Endodermal cell (in vitro differentiated cells): ENCODE data around the gene ADORA1. TPM values are rescaled to one million over a fixed set of nuclear protein-coding genes. Genes with fewer than 3 reads are reported as not detected.
A peak's percentile ranks its signal among the peaks of the same experiment; 100 is the strongest.

Source experiments
- DNase-seq: peaks from one replicate; pipeline ENCODE4 v3.0.0-alpha.2; 2017
- H3K27ac ChIP-seq: 2 replicates; pipeline ENCODE4 v1.5.1; 2013; ENCODE audit warnings: mild to moderate bottlenecking, low read depth, low read length, moderate library complexity
- H3K27me3 ChIP-seq: 2 replicates; pipeline ENCODE4 v1.6.1; 2013; ENCODE audit warnings: mild to moderate bottlenecking, low read length, moderate library complexity; ENCODE audit not compliant: insufficient read depth, control insufficient read depth, poor library complexity, severe bottlenecking
- H3K36me3 ChIP-seq: 2 replicates; pipeline ENCODE4 v1.7.0; 2013; ENCODE audit warnings: mild to moderate bottlenecking, low read length, moderate library complexity; ENCODE audit not compliant: control insufficient read depth, insufficient read depth
- H3K4me1 ChIP-seq: one replicate; pipeline ENCODE4 v1.7.0; 2013; ENCODE audit warnings: low read length; ENCODE audit not compliant: control insufficient read depth, insufficient read depth
- H3K4me3 ChIP-seq: 2 replicates; pipeline ENCODE4 v1.5.1; 2013; ENCODE audit warnings: mild to moderate bottlenecking, low read length, moderate library complexity
- H3K9ac ChIP-seq: 2 replicates; pipeline ENCODE4 v1.6.1; 2013; ENCODE audit warnings: mild to moderate bottlenecking, low read length, moderate library complexity; ENCODE audit not compliant: poor library complexity, severe bottlenecking; ENCODE audit errors: extremely low read depth
- H3K9me3 ChIP-seq: 2 replicates; pipeline ENCODE4 v1.6.1; 2013; ENCODE audit warnings: mild to moderate bottlenecking, low read length, moderate library complexity; ENCODE audit not compliant: control insufficient read depth
- H3K27ac Mint-ChIP-seq: 2 replicates; pipeline ENCODE4 v1.8.0; 2020; ENCODE audit warnings: mixed read lengths
- H3K27me3 Mint-ChIP-seq: 2 replicates; pipeline ENCODE4 v1.8.0; 2021; ENCODE audit warnings: mild to moderate bottlenecking, mixed read lengths; ENCODE audit not compliant: insufficient read depth
- H3K36me3 Mint-ChIP-seq: 2 replicates; pipeline ENCODE4 v1.8.0; 2020; ENCODE audit warnings: low read depth, mixed read lengths
- H3K4me1 Mint-ChIP-seq: 2 replicates; pipeline ENCODE4 v1.8.0; 2020; ENCODE audit warnings: mixed read lengths
- H3K4me3 Mint-ChIP-seq: 2 replicates; pipeline ENCODE4 v1.8.0; 2020; ENCODE audit warnings: mild to moderate bottlenecking, moderate library complexity, mixed read lengths
- H3K9me3 Mint-ChIP-seq: 2 replicates; pipeline ENCODE4 v1.8.0; 2020; ENCODE audit warnings: mild to moderate bottlenecking, mixed read lengths
- WGBS, 2 experiments: methylation state at CpG; one replicate each; pipeline versions ENCODE4 v1.1.5 to v1.1.7; 2013; ENCODE audit warnings: missing lambda C conversion rate in 2 of 2, mixed read lengths in 1 of 2; ENCODE audit not compliant: insufficient coverage in 1 of 2, insufficient read length in 1 of 2; 5-methylcytosine and 5-hydroxymethylcytosine counted together
- total RNA-seq, 2 donors: library from RNA; stranded (reverse); fragmentation: NEBNext Ultra II Directional in 1 of 2; extraction: Animal tissue kit (Norgen Biotek cat#: 25700) in 1 of 2; gene quantifications; 2 replicates in 1 of 2; 3 replicates in 1 of 2; pipeline ENCODE4 v1.2.1, GENCODE V29; 2021
- TF ChIP-seq, protein P1 (sequence below): fragments of 200-600 bp; sonication (generic); conservative IDR thresholded peaks from 2 replicates; pipeline ENCODE4 v1.5.0; 2021; ENCODE audit warnings: antibody characterized with exemption, mild to moderate bottlenecking

Gene ADORA1
- total RNA-seq, 2 donors from 2014 or later, result 2.0 to 2.1 TPM

DNA sequence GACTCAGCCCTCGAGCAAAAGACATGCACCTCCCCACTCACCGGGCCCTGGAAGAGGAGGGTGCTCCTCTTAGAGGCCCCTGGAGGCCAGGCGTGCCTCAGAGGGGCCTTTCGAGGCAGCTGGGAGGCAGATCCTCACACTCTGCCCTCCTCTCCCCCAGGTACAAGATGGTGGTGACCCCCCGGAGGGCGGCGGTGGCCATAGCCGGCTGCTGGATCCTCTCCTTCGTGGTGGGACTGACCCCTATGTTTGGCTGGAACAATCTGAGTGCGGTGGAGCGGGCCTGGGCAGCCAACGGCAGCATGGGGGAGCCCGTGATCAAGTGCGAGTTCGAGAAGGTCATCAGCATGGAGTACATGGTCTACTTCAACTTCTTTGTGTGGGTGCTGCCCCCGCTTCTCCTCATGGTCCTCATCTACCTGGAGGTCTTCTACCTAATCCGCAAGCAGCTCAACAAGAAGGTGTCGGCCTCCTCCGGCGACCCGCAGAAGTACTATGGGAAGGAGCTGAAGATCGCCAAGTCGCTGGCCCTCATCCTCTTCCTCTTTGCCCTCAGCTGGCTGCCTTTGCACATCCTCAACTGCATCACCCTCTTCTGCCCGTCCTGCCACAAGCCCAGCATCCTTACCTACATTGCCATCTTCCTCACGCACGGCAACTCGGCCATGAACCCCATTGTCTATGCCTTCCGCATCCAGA lies 37.7 kb downstream of the ADORA1 start:
- DNase-seq, result no peak
- 94 to 95% methylated on average over 27 to 28 of the region's 28 CpGs for WGBS, 2 experiments
- Mint-ChIP-seq H3K27ac (no peak overlapping the region), H3K9me3 (no peaks in the 10 kb centered on the region), H3K27me3 (peaks cover 8% of the 10 kb centered on the region), H3K4me3 (no peak overlapping the region), H3K36me3 (peaks cover 5% of the 10 kb centered on the region), H3K4me1 (peaks cover 2% of the 10 kb centered on the region)
- Histone ChIP-seq H3K27me3 (no peaks in the 10 kb centered on the region), H3K27ac (no peak overlapping the region), H3K9me3 (no peaks in the 10 kb centered on the region), H3K4me3 (no peak overlapping the region), H3K36me3 (no peaks in the 10 kb centered on the region), H3K9ac (no peak overlapping the region), H3K4me1 (no peaks in the 10 kb centered on the region)
- TF ChIP-seq, protein P1, sequence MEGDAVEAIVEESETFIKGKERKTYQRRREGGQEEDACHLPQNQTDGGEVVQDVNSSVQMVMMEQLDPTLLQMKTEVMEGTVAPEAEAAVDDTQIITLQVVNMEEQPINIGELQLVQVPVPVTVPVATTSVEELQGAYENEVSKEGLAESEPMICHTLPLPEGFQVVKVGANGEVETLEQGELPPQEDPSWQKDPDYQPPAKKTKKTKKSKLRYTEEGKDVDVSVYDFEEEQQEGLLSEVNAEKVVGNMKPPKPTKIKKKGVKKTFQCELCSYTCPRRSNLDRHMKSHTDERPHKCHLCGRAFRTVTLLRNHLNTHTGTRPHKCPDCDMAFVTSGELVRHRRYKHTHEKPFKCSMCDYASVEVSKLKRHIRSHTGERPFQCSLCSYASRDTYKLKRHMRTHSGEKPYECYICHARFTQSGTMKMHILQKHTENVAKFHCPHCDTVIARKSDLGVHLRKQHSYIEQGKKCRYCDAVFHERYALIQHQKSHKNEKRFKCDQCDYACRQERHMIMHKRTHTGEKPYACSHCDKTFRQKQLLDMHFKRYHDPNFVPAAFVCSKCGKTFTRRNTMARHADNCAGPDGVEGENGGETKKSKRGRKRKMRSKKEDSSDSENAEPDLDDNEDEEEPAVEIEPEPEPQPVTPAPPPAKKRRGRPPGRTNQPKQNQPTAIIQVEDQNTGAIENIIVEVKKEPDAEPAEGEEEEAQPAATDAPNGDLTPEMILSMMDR, result no peak

DNA sequence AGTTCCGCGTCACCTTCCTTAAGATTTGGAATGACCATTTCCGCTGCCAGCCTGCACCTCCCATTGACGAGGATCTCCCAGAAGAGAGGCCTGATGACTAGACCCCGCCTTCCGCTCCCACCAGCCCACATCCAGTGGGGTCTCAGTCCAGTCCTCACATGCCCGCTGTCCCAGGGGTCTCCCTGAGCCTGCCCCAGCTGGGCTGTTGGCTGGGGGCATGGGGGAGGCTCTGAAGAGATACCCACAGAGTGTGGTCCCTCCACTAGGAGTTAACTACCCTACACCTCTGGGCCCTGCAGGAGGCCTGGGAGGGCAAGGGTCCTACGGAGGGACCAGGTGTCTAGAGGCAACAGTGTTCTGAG lies 38.3 kb downstream of the ADORA1 start:
- Mint-ChIP-seq H3K9me3 (no peaks in the 10 kb centered on the region), H3K4me1 (peaks cover 2% of the 10 kb centered on the region), H3K27ac (no peak overlapping the region), H3K36me3 (peaks cover 5% of the 10 kb centered on the region), H3K4me3 (no peak overlapping the region), H3K27me3 (peaks cover 8% of the 10 kb centered on the region)
- no peak overlapping the region for H3K9ac ChIP-seq
- 95 to 100% methylated on average over 3 to 8 of the region's 8 CpGs for WGBS, 2 experiments
- no peaks in the 10 kb centered on the region for H3K36me3 ChIP-seq
- no peaks in the 10 kb centered on the region for H3K27me3 ChIP-seq
- no peak overlapping the region for H3K4me3 ChIP-seq
- H3K4me1 ChIP-seq, result no peaks in the 10 kb centered on the region
- no peak overlapping the region for H3K27ac ChIP-seq
- H3K9me3 ChIP-seq, result no peaks in the 10 kb centered on the region
- TF ChIP-seq, protein P1, result no peak
- no peak for DNase-seq

DNA sequence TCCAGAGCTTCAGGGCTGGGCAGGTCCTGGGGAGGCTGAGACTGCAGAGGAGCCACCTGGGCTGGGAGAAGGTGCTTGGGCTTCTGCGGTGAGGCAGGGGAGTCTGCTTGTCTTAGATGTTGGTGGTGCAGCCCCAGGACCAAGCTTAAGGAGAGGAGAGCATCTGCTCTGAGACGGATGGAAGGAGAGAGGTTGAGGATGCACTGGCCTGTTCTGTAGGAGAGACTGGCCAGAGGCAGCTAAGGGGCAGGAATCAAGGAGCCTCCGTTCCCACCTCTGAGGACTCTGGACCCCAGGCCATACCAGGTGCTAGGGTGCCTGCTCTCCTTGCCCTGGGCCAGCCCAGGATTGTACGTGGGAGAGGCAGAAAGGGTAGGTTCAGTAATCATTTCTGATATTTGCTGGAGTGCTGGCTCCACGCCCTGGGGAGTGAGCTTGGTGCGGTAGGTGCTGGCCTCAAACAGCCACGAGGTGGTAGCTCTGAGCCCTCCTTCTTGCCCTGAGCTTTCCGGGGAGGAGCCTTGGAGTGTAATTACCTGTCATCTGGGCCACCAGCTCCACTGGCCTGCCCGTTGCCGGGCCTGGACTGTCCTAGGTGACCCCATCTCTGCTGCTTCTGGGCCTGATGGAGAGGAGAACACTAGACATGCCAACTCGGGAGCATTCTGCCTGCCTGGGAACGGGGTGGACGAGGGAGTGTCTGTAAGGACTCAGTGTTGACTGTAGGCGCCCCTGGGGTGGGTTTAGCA lies 38.8 kb downstream of the ADORA1 start:
- H3K4me3 Mint-ChIP-seq, result no peak overlapping the region
- WGBS, 2 experiments, result 84 to 97% methylated on average over 7 to 14 of the region's 14 CpGs
- Histone ChIP-seq H3K4me3 (no peak overlapping the region), H3K4me1 (no peaks in the 10 kb centered on the region), H3K9ac (no peak overlapping the region), H3K27me3 (no peaks in the 10 kb centered on the region), H3K36me3 (no peaks in the 10 kb centered on the region), H3K27ac (no peak overlapping the region), H3K9me3 (no peaks in the 10 kb centered on the region)
- H3K36me3 Mint-ChIP-seq, result peaks cover 5% of the 10 kb centered on the region
- peaks cover 2% of the 10 kb centered on the region for H3K4me1 Mint-ChIP-seq
- no peaks in the 10 kb centered on the region for H3K9me3 Mint-ChIP-seq
- H3K27ac Mint-ChIP-seq, result no peak overlapping the region
- peak; percentile 75 for DNase-seq
- TF ChIP-seq, protein P1, result peak; percentile 70
- peaks cover 8% of the 10 kb centered on the region for H3K27me3 Mint-ChIP-seq
